ENCODE data around the gene RNU7-1. TPM values are rescaled to one million over a fixed set of nuclear protein-coding genes. Genes with fewer than 3 reads are reported as not detected.

The RNU7-1 gene
- total and polyA plus RNA-seq, 2 experiments from 2014 or later = not detected

DNA sequence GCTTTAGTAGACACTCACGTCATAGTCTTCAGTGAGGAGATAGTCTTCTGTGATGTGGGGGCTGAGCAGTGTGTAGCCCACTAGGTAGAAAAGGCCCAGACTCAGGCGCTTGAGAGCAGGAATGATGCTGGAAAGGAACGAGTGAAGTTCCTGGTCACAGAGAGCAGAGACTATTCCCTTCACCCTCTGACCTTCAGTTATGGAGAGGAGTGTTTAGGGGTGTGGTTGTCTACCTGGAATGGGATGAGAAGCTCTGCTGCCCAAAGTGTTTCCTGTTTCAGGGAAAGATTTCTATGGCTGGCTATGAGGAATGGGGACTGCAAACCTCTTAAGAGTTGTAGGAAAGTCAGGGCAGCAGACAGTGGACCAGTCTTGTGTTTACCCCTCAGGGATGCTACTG is 35.8 kb downstream of the RNU7-1 start:
- Histone ChIP-seq H3K4me3 (no peak overlapping the region), H3K27ac (no peak overlapping the region), H3K9me3 (ENCODE audit: low read depth) (no peaks in the 10 kb centered on the region), H3K36me3 (peaks cover 38% of the 10 kb centered on the region), H3K27me3 (no peaks in the 10 kb centered on the region), H3K4me1 (ENCODE audit: low read depth) (no peaks in the 10 kb centered on the region)
- DNase-seq (ENCODE audit: low read depth in 1 of 2, low spot score in 1 of 2) = no peak
- TF ChIP-seq, protein P1, sequence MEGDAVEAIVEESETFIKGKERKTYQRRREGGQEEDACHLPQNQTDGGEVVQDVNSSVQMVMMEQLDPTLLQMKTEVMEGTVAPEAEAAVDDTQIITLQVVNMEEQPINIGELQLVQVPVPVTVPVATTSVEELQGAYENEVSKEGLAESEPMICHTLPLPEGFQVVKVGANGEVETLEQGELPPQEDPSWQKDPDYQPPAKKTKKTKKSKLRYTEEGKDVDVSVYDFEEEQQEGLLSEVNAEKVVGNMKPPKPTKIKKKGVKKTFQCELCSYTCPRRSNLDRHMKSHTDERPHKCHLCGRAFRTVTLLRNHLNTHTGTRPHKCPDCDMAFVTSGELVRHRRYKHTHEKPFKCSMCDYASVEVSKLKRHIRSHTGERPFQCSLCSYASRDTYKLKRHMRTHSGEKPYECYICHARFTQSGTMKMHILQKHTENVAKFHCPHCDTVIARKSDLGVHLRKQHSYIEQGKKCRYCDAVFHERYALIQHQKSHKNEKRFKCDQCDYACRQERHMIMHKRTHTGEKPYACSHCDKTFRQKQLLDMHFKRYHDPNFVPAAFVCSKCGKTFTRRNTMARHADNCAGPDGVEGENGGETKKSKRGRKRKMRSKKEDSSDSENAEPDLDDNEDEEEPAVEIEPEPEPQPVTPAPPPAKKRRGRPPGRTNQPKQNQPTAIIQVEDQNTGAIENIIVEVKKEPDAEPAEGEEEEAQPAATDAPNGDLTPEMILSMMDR (IDR thresholded peaks at IDR 0.05; ENCODE audit: low read depth, low read length) = no peak

DNA sequence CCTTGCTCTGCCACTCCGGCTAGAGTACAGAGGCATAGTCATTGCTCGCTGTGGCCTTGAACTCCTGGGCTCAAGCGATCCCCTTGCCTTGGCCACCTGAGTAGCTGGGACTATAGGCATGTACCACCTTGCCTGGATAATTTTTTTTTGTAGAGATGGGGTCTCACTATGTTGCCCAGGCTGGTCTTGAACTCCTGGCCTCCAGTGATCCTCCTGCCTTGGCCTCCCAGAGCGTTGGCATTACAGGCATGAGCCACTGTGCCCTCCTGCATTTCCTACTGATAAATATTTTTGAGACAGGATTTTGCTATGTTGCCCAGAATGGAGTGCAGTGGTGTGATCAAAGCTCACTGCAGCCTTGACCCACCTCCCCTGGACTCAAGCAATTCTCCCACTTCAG is 36.5 kb downstream of the RNU7-1 start:
- TF ChIP-seq, protein P1 (IDR thresholded peaks at IDR 0.05; ENCODE audit: low read depth, low read length) = no peak
- peaks cover 32% of the 10 kb centered on the region for H3K36me3 ChIP-seq

DNA sequence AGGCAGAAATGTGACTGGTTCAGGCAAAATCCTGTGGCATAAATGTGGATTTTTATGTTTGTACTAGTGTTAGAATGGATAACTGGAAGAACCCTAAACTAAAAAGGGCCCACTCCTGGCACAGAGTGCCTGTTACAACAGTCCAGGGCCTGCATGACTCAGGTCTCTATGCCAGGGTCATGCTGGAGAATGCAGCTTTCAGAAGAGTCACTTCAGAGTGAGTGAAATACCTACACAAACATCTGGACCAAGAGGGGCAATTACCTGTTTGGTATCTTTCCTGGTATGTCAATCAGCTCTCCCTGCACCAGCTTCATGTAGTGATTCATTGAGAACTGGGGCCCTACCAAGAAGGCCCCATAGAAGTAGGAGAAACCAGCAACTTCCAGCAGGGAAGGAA is 37.1 kb downstream of the RNU7-1 start:
- Histone ChIP-seq H3K27me3 (no peaks in the 10 kb centered on the region), H3K36me3 (peaks cover 25% of the 10 kb centered on the region), H3K27ac (no peak overlapping the region), H3K4me3 (no peak overlapping the region), H3K9me3 (ENCODE audit: low read depth) (no peaks in the 10 kb centered on the region), H3K4me1 (ENCODE audit: low read depth) (no peaks in the 10 kb centered on the region)
- DNase-seq (ENCODE audit: low read depth in 1 of 2, low spot score in 1 of 2) = no peak
- TF ChIP-seq, protein P1 (IDR thresholded peaks at IDR 0.05; ENCODE audit: low read depth, low read length) = no peak

More for the DNA sequence above, 36.5 kb downstream of the RNU7-1 start:
- DNase-seq (ENCODE audit: low read depth in 1 of 2, low spot score in 1 of 2) = no peak
- Histone ChIP-seq H3K27ac (no peak overlapping the region), H3K9me3 (ENCODE audit: low read depth) (no peaks in the 10 kb centered on the region), H3K27me3 (no peaks in the 10 kb centered on the region), H3K4me1 (ENCODE audit: low read depth) (no peaks in the 10 kb centered on the region), H3K4me3 (no peak overlapping the region)

DNA sequence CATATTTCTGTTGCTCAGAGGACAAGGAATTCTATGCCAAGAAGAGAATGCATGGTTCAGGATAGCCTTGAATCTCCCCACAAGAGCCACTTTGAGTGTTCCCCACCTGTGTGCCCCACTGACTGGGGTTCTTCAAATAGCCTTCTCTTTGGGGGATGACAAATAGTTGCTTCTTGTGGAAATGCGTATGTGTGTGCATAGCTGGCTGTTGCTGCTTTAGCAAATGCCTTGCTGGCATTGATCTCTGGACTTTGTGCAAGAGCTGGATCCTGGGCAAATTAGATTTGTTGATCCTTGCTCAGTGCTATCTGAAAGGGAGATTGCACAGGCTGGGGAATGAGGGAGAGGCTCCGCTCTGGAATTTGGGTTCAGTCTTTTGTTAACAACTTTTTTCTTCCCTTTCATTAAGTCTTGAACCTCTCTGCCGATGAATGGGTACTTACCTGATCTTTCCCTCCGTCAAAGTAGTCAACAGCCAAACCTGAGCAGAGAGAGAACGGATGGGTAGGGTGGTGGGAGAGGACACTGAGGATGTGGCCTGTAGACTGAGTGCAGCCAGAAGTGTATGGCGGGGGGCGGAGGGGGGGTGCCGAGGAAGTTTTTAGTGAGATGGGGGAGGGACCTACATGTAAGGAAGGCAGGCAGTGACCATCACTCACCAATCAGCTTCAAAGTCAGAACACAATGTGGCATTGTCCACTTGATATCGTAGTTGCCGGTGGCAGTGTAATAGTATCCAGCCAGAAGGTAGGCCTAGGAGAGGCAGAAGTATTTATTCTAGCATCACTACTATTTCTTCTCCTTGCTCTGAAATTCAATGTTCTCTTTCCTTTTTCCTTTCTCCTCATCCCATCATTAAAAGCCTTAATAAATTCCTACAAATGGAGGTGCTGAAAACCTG is 37.8 kb downstream of the RNU7-1 start:
- Histone ChIP-seq H3K27ac (no peak overlapping the region), H3K27me3 (no peaks in the 10 kb centered on the region), H3K4me3 (no peak overlapping the region), H3K4me1 (ENCODE audit: low read depth) (no peaks in the 10 kb centered on the region), H3K9me3 (ENCODE audit: low read depth) (no peaks in the 10 kb centered on the region), H3K36me3 (peaks cover 23% of the 10 kb centered on the region)
- TF ChIP-seq, protein P1 (IDR thresholded peaks at IDR 0.05; ENCODE audit: low read depth, low read length) = no peak
- DNase-seq (ENCODE audit: low read depth in 1 of 2, low spot score in 1 of 2) = no peak

DNA sequence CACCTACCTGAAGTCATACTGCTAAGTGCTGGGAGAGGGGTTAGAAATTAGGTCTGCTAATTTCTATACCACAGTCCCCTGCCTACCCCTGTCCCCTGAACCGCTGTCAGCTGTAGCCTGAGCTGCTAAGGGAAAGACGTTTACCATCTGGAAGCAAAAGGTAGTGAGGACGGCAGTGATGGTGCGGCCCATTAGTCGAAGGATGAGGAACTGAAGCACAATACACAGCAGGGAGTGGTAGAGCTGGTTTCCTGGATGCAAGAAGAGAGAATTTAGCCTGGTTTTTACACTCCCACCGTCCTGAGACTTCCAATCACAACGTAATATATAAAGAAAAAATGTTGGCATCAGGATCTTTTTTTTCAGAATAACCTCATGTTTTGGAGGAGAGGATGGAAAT is 38.9 kb downstream of the RNU7-1 start:
- no peak for DNase-seq (ENCODE audit: low read depth in 1 of 2, low spot score in 1 of 2)
- TF ChIP-seq, protein P1 (IDR thresholded peaks at IDR 0.05; ENCODE audit: low read depth, low read length) = no peak
- Histone ChIP-seq H3K36me3 (peaks cover 16% of the 10 kb centered on the region), H3K27ac (no peak overlapping the region), H3K27me3 (no peaks in the 10 kb centered on the region), H3K9me3 (ENCODE audit: low read depth) (no peaks in the 10 kb centered on the region), H3K4me1 (ENCODE audit: low read depth) (no peaks in the 10 kb centered on the region), H3K4me3 (no peak overlapping the region)
